HG03135 (cell line): ENCODE measurements around the gene ZNF800.
"Not testable (repeated sequence)": the region's sequence is repeated elsewhere in the genome, so short reads cannot be mapped to it uniquely, and the experiment has no call there.

ENCODE experiments used
- ATAC-seq: cut with Tn5 transposase; IDR thresholded peaks from one replicate; pipeline ENCODE4 v1.9.1; 2021; ENCODE audit warnings: mild to moderate bottlenecking, moderate library complexity; ENCODE audit not compliant: unreplicated experiment

Gene ZNF800, protein sequence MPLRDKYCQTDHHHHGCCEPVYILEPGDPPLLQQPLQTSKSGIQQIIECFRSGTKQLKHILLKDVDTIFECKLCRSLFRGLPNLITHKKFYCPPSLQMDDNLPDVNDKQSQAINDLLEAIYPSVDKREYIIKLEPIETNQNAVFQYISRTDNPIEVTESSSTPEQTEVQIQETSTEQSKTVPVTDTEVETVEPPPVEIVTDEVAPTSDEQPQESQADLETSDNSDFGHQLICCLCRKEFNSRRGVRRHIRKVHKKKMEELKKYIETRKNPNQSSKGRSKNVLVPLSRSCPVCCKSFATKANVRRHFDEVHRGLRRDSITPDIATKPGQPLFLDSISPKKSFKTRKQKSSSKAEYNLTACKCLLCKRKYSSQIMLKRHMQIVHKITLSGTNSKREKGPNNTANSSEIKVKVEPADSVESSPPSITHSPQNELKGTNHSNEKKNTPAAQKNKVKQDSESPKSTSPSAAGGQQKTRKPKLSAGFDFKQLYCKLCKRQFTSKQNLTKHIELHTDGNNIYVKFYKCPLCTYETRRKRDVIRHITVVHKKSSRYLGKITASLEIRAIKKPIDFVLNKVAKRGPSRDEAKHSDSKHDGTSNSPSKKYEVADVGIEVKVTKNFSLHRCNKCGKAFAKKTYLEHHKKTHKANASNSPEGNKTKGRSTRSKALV

GRCh38 chr7:127392566-127393367, at the start of gene ZNF800:
Gene ZNF800 (minus strand): TSS chr7:127392708. CDS start chr7:127391557, 1,151 bp downstream.
- peak; percentile 85 for ATAC-seq

- no peak for ATAC-seq
Observed at GRCh38 chr7:127440206-127440605, 47.7 kb upstream of the ZNF800 start.

- no peak for ATAC-seq
Observed at GRCh38 chr7:127438836-127439235, 46.3 kb upstream of the ZNF800 start.

- ATAC-seq = no peak
Observed at GRCh38 chr7:127437837-127438236, 45.3 kb upstream of the ZNF800 start.

- ATAC-seq = no peak
Observed at GRCh38 chr7:127437241-127437640, 44.7 kb upstream of the ZNF800 start.

DNA sequence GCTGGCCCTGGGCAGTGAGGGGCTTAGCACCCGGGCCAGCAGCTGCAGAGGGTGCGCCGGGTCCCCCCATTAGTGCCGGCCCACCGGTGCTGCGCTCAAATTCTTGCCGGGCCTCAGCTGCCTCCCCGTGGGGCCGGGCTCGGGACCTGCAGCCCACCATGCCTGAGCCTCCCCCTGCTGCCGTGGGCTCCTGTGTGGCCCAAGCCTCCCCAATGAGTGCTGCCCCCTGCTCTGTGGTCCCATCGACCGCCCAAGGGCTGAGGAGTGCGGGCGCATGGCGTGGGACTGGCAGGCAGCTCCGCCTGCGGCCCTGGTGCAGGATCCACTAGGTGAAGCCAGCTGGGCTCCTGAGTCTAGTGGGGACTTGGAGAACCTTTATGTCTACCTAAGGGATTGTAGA, 36.8 kb upstream of the ZNF800 start:
- ATAC-seq = not testable (repeated sequence)

DNA sequence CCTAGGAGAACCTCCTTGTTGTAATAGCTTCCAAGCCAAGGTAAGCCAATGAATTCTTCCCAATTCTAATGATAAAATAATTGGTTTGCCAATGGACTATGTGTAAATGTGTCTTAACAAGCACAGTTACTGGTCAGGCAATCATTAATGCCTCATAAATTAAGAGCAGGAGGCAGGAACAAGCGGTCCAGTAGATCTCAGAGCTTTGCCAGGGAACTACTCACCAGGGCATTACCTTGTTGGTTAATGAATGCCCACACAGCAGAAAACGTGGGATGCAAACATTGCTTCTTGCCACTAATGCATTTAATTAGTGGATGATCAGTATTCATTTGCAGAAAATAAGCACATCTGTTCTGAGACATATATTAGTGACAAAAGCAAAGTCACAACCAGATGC, 26.7 kb upstream of the ZNF800 start:
- no peak for ATAC-seq

DNA sequence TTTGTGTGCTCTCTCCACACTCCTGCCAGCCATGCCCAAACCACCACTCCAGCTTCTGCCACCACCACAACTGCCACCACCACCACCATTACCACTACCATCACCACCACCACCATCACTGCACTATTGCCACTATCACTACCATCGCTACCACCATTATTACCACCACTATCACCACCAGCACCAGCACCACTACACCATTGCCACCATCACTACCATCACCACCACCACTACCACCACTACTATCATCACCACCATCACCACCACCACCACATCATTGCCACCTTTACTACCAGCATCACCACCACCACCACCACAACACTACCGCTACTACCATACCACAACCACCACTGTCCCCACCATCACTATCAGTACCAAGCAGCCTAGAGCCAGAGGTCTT, 26.0 kb upstream of the ZNF800 start:
- ATAC-seq = no peak

GRCh38 chr7:127417346-127417745, 24.8 kb upstream of the ZNF800 start:
- ATAC-seq = peak; percentile 69

- no peak for ATAC-seq
Observed at GRCh38 chr7:127415060-127415742, 22.7 kb upstream of the ZNF800 start.

DNA sequence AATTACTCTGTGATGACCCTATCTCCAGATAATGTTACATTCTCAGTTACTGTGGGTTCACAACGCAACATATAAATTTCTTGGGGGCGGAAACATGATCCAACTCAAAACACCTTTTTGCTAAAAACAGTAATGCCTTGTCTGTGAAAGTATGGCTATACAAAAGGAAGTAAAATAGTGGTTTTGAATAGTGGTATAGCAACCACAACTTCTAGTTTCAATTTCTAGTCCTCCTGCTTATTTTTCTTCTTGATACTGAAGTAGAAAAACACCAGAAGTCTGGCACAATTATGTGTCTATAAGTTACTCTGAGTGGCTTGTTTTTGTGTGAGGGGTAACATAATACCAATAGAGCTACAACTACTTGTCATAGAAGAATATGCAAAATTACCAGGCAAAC, 21.5 kb upstream of the ZNF800 start:
- peak; percentile 49 for ATAC-seq

DNA sequence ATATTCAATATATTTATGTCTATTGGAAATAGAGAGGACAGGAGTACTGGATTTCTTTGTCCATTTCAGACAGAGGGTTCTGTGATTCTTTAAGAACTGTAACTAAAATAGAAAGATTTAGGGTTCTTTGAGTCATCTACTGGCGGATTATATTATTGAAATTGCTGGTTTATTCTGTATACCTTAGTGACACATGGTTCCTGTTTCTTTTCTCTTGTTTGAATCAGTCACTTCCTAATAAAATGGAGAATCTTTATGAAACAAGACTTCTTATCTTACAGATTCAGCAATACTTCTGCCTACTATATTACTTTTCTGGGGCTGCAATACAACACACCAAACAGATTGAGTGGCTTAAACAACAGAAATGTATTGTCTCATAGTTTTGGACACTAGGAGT, 20.8 kb upstream of the ZNF800 start:
- no peak for ATAC-seq

DNA sequence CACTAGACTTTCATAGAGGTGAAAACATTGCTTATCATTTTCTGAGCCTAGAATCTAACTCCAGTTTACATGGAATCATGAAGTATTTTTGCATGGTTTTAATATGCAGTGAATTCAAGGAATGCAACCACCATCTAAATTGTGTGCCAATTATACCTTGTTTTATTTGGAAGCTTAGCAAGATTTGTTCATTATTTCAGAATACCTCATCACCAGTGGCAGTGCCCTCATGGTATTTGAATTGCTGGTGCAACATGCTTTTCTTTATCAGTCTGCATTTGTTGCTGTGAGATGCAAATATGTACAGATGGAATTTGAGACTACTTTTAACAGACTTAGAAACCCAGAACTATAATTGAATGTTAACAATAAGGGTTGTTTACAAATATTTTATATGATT, 18.7 kb upstream of the ZNF800 start:
- no peak for ATAC-seq

DNA sequence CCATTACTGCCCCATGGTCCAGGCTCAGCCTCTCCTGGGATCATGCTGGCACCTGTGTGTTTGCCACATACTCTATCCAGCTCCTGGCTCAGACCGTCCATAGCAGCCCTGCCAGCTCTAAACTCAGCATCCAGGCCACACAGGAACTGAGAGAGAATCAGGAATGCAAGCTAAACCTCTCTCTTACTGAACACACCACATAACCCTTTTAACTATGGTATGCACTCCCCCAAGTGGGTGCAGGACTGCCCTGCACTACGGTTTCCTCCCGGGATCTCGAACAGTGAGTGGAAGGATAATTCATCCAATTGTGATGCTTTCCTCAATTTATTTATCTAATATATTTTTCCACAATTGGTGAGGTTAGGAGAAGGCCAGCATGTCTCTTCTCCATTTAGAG, 17.1 kb upstream of the ZNF800 start:
- ATAC-seq = no peak

GRCh38 chr7:127404286-127405072, 12.0 kb upstream of the ZNF800 start:
- peak; percentile 55 for ATAC-seq

DNA sequence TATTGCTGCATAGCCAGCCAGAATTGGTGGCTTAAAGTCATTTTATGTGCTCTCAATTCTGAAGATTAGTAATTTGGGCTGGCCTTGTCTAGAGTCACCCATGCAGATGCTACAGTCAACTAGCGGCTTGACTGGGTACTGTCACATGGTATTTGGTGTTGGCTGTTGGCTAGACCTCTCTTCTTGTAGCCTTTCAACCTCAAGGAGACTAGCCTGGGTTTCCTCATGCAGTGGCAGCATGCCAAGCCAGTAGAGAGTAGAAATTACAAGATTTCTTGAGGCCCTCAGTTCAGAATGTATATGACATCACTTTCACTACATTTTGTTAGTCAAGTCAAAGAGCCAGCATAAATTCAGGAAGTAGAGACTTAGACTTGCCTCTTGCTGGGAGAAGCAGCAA, 3.7 kb upstream of the ZNF800 start:
- peak; percentile 28 for ATAC-seq

GRCh38 chr7:127395104-127395503, 2.6 kb upstream of the ZNF800 start:
- ATAC-seq = not testable (repeated sequence)

DNA sequence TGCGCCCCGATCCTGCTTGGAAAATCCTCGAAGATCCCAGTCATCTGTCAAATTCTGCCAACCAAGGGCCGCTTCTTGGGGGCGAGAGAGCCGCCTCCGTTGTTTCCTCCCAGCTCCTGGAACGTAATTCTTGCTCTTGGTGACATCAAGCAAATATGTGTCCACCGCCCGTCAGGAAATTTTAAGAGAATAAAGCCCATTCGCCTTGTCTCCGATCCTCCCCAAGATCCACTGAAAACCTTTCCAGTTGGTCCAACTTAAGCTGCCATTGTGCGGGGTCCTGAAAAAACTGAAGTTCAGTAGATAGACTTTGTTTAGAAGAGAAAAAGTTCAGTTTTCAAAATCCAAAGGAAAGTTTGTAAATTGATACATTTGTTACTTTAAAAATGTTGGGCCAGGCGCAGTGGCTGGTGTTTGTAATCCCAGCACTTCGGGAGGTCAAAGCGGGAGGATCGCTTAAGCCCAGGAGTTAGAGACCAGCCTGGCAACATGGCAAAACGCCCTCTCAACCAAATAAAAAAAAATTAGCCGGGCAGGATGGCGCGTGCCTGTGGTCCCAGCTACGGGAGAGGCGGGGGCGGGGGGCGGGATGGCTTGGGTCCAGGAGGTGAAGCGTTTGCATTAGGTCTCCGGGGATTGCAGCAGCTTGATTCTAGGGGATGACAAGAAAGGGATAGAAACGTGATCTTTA, 1.0 kb upstream of the ZNF800 start:
- no peak for ATAC-seq

DNA sequence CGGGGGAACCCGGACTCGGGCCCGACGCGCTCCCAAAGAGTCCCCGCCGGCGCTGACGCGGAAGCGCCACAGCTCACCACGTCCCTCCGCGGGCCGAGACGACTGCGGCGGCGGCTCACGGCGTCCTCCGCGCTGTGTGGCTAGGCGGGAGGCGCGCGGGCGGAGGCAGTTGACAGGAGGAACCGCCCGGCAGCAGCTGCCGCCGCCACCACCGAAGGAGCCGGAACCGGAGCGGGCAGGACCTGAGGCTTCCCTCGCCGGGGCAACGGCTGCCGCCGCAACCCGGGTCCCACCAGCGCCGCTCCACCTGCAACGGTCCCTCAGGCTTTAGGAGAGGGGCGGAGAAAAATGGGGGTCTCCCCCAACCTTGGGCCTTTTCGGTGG, 334 bp downstream of the ZNF800 start:
- ATAC-seq = peak; percentile 45
